ENCODE data around the gene PRR14.

GRCh38 chr16:30605158-30605557 is 45.6 kb upstream of the PRR14 start:
- TF ChIP-seq POLR2A (IDR thresholded peaks at IDR 0.05; ENCODE audit: low read length): no peak
- TF ChIP-seq GATA1 (IDR thresholded peaks at IDR 0.05; ENCODE audit: low read depth, low read length): no peak
